Neural crest cell (in vitro differentiated cells): Measurements from ENCODE around the gene CMSS1. TPM values are rescaled to one million over a fixed set of nuclear protein-coding genes. Genes with fewer than 3 reads are reported as not detected.

Source experiments
- DNase-seq: peaks from one replicate; pipeline ENCODE4 v3.0.0; 2021; ENCODE audit warnings: low read depth, mixed read lengths, low spot score
- H3K27ac Mint-ChIP-seq: one replicate; pipeline ENCODE4 v1.8.0; 2021; ENCODE audit warnings: mild to moderate bottlenecking, mixed read lengths; ENCODE audit not compliant: unreplicated experiment
- H3K27me3 Mint-ChIP-seq: 2 replicates; pipeline ENCODE4 v1.8.0; 2021; ENCODE audit warnings: low read depth, mild to moderate bottlenecking, mixed read lengths
- H3K36me3 Mint-ChIP-seq: 2 replicates; pipeline ENCODE4 v1.8.0; 2021; ENCODE audit warnings: low read depth, mild to moderate bottlenecking, mixed read lengths
- H3K4me1 Mint-ChIP-seq: 2 replicates; pipeline ENCODE4 v1.8.0; 2021; ENCODE audit warnings: mixed read lengths
- H3K4me3 Mint-ChIP-seq: one replicate; pipeline ENCODE4 v1.8.0; 2021; ENCODE audit warnings: mild to moderate bottlenecking, mixed read lengths
- H3K9me3 Mint-ChIP-seq: 2 replicates; pipeline ENCODE4 v1.8.0; 2021; ENCODE audit warnings: mixed read lengths
- total RNA-seq: library from RNA; stranded (reverse); gene quantifications from 2 replicates; pipeline ENCODE4 v1.2.1, GENCODE V29; 2021
- TF ChIP-seq, protein P1 (sequence below): fragments of 200-600 bp; sonication (generic); conservative IDR thresholded peaks from 2 replicates; pipeline ENCODE4 v1.5.0; 2021; ENCODE audit warnings: antibody characterized with exemption, mild to moderate bottlenecking

The CMSS1 gene
- total RNA-seq, 1 donor from 2014 or later: 60.9 TPM

DNA sequence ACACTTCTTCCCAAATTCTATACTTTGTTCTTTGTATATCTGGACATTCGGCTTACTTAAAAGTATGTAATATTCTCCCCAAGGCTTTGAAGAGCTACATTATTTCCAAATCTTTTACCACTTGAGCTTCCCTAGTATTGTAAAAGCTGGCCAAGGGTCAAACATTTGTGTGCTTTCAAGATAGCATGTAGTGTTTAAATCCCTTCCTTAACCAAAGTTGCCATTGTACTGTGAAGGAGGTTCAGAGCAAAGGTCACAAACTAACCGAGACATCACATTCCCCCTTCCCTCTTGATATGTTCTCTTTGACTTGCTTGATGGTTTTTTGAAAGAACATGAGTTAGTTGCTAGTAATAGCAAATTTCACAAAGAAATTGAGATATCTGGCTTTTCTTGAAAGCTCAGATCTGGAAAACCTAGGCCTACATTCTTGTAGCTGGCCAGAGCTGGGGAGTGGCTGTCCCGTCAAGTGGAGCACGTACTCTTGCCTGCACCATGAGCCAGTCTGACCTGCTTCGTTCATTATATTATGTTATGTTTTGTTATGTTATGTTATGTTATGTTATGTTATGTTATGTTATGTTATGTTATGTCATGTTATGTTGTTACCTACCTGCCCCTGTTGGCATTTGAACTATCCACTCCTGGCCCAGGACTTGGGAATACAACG lies 236.4 kb downstream of the CMSS1 start:
- TF ChIP-seq, protein P1, sequence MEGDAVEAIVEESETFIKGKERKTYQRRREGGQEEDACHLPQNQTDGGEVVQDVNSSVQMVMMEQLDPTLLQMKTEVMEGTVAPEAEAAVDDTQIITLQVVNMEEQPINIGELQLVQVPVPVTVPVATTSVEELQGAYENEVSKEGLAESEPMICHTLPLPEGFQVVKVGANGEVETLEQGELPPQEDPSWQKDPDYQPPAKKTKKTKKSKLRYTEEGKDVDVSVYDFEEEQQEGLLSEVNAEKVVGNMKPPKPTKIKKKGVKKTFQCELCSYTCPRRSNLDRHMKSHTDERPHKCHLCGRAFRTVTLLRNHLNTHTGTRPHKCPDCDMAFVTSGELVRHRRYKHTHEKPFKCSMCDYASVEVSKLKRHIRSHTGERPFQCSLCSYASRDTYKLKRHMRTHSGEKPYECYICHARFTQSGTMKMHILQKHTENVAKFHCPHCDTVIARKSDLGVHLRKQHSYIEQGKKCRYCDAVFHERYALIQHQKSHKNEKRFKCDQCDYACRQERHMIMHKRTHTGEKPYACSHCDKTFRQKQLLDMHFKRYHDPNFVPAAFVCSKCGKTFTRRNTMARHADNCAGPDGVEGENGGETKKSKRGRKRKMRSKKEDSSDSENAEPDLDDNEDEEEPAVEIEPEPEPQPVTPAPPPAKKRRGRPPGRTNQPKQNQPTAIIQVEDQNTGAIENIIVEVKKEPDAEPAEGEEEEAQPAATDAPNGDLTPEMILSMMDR: no peak
- DNase-seq: no peak
- Mint-ChIP-seq H3K9me3 (peaks cover 7% of the 10 kb centered on the region), H3K4me3 (peak overlapping the region; percentile 8), H3K27ac (peak overlapping the region; percentile 4), H3K4me1 (peaks cover 51% of the 10 kb centered on the region), H3K36me3 (no peaks in the 10 kb centered on the region), H3K27me3 (no peaks in the 10 kb centered on the region)

DNA sequence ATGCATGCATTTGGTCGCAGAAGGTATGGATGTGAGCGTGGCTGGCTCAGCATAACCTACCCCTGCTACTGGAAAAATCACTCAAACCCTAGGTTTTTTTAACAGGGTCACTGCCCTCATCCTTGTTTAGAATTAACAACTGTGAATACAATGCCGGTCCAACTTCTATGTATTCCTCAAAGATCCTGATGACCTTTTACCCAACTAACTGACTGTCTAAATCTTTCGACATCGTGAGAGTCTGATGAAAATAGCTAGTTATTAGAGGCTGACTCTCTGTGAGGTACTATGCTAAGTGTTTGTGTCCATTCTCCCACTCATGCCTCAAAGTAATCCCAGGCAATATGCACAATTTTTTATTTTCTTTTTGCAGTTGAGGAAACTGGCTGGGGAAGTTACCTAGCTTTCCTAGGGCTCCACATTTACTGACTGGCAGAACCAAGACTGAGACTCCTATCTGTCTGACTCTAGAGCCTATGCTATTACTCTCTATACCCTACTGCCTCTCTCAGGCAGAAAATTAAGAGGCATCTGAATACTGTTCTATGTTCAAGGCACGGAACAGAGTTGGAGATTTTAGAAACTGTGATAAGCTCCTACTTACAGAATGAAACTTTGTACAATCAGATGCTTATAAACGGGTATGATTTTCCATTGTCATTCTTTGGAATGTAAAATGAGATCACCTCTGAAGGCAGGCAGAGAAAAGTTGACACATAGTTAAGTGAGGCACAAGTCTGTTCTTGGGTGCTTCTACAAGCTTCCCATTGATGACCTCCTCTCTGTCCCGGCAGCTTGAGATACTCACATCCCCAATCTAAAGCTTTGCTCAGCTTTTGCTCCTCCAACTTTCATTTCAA lies 240.3 kb downstream of the CMSS1 start:
- Mint-ChIP-seq H3K4me1 (peaks cover 45% of the 10 kb centered on the region), H3K27me3 (no peaks in the 10 kb centered on the region), H3K27ac (peak overlapping the region; percentile 8), H3K9me3 (peaks cover 2% of the 10 kb centered on the region), H3K36me3 (no peaks in the 10 kb centered on the region), H3K4me3 (no peak overlapping the region)
- TF ChIP-seq, protein P1: no peak
- no peak for DNase-seq

DNA sequence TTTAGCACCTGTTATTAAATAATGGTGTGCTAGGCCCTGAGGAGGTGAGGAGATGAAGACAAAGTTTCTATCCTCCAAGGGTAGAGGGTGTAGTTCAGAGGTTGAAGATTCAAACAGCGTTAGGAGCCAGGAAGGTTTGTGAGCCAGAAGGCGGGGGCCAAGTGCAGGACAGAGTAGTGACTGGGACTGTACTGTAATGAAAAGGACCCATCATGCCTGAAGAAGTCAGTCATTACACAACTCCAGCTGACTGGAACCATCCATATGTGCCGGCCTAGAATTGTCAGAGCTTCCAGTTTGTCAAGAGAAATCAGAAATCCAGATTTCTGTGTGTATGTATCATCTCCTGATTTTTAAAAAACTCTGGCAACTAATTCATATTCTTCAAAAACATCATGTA lies 241.8 kb downstream of the CMSS1 start:
- H3K9me3 Mint-ChIP-seq: peaks cover 2% of the 10 kb centered on the region
- H3K27me3 Mint-ChIP-seq: no peaks in the 10 kb centered on the region
- TF ChIP-seq, protein P1: no peak
- no peak for DNase-seq
- no peak overlapping the region for H3K27ac Mint-ChIP-seq
- H3K4me3 Mint-ChIP-seq: no peak overlapping the region
- H3K36me3 Mint-ChIP-seq: no peaks in the 10 kb centered on the region
- H3K4me1 Mint-ChIP-seq: peaks cover 37% of the 10 kb centered on the region

DNA sequence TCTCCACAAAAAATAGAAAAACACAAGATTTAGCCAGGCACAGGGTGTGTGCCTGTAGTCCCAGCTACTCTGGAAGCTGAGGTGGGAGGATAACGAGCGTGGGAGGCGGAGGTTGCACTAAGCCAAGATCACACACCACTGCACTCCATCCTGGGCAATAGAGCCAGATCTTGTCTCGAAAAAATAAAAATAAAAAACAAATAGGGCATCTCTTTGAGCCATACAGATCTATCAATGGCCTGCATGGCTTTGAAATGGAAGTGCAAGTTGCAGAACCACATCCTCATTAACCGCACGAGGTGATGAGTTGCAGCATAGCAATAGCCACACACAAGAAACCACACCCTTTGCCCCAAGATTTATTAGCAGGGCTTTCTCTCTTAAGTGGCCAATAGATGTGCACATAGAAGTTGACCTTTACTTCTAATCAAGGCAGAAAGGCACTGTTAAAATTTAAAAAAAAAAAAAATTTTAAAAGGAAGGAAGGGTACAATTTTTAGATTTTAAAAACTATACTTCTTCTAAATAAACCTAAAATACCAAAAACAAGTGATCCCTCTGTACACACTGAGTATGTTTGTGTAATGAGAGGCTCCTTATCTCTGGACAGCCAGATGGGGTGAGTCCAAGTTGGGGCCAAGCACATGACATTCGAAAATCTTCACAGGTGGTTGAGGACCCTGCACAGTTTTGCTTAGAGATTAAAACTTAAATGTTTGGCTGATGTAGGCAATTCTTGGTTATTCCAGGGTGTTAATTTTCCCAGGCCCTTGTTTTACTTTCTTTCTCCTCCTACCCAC lies 243.2 kb downstream of the CMSS1 start:
- H3K4me1 Mint-ChIP-seq: peaks cover 30% of the 10 kb centered on the region
- TF ChIP-seq, protein P1: no peak
- no peak for DNase-seq
- H3K27ac Mint-ChIP-seq: no peak overlapping the region
- no peak overlapping the region for H3K4me3 Mint-ChIP-seq
- peaks cover under 1% of the 10 kb centered on the region for H3K9me3 Mint-ChIP-seq
- no peaks in the 10 kb centered on the region for H3K27me3 Mint-ChIP-seq
- H3K36me3 Mint-ChIP-seq: no peaks in the 10 kb centered on the region

DNA sequence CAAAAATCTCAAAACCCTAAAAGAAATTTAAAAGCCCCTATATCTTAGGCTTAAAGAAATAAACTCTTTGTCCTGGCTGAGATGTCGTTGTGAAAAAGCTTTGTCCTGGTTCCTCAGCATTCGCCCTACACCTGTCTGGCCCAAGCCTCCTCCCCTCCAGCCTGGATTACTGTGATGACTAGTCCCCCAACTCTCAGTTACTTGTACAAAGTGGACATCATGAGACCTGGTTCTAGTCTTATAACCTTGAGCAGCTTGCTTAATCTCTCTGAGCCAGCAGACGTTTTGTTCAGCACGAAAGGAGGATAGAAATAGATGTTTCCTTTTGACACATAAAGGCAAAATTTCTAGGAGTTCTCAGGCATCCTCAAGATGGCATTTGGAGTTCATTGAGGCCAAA lies 245.0 kb downstream of the CMSS1 start:
- no peaks in the 10 kb centered on the region for H3K36me3 Mint-ChIP-seq
- H3K27me3 Mint-ChIP-seq: no peaks in the 10 kb centered on the region
- H3K9me3 Mint-ChIP-seq: no peaks in the 10 kb centered on the region
- DNase-seq: no peak
- H3K4me1 Mint-ChIP-seq: peaks cover 23% of the 10 kb centered on the region
- no peak overlapping the region for H3K27ac Mint-ChIP-seq
- no peak overlapping the region for H3K4me3 Mint-ChIP-seq
- TF ChIP-seq, protein P1: no peak
